GM12878 (cell line): ENCODE measurements around the gene FSTL4. TPM values are rescaled to one million over a fixed set of nuclear protein-coding genes. Genes with fewer than 3 reads are reported as not detected.

Experiments
- ATAC-seq: fragments of 200-7000 bp; cut with Tn5 transposase; 3 replicates; pipeline ENCODE4 v1.9.1; 2020; ENCODE audit warnings: mild to moderate bottlenecking, moderate library complexity
- BruUV-seq: library from RNA; stranded (reverse); fragments of 400-500 nt; replicated peaks from 2 replicates; lab custom pipeline; 2021; lab: Mats Ljungman, UMichigan
- CTCF ChIA-PET: fragments of 300-600 bp; sonication (Branson Sonifier 250); formaldehyde crosslinking; extraction: SDS; loops from one replicate; lab custom pipeline; 2021; ENCODE audit warnings: inconsistent platforms; lab: Yijun Ruan, JAX
- POLR2A ChIA-PET: fragments of 350-600 bp; formaldehyde crosslinking; extraction: SDS; loops from one replicate; lab custom pipeline; 2021; ENCODE audit warnings: inconsistent platforms; lab: Charles Lee
- RAD21 ChIA-PET: fragments of 300-600 bp; sonication (Branson Sonifier 250); formaldehyde crosslinking; loops from one replicate; lab custom pipeline; 2023; ENCODE audit warnings: antibody characterized with exemption; ENCODE audit not compliant: unreplicated experiment; lab: Charles Lee
- SMC1A ChIA-PET: fragments of 300-600 bp; sonication (Branson Sonifier 250); formaldehyde crosslinking; loops from one replicate; lab custom pipeline; 2023; ENCODE audit not compliant: unreplicated experiment, uncharacterized antibody; lab: Charles Lee
- DNase-seq: peaks from one replicate; pipeline ENCODE4 v3.0.0-alpha.2; 2011; ENCODE audit warnings: low read depth, low spot score
- FAIRE-seq: peaks from 3 replicates; lab custom pipeline; 2011; peaks lifted over from hg19 to GRCh38; lab: Jason Lieb, UNC
- H2AFZ ChIP-seq: 2 replicates; pipeline ENCODE4 v1.6.0; 2011; ENCODE audit warnings: low read depth, low read length, control low read depth; ENCODE audit not compliant: control insufficient read depth
- H3K27ac ChIP-seq: 2 replicates; pipeline ENCODE4 v1.5.1; 2011; ENCODE audit warnings: control low read depth; ENCODE audit not compliant: control insufficient read depth, insufficient read depth
- H3K27me3 ChIP-seq, 2 experiments: replicated peaks in 1 of 2; 2 replicates each; pipeline versions ENCODE4 v1.6.0 to v1.6.1; 2011; ENCODE audit warnings: low read length in 1 of 2; ENCODE audit not compliant: control insufficient read depth in 2 of 2, insufficient read depth in 2 of 2
- H3K36me3 ChIP-seq, 2 experiments: 2 replicates each; pipeline ENCODE4 v1.5.1; 2011; ENCODE audit warnings: low read length in 1 of 2; ENCODE audit not compliant: control insufficient read depth in 2 of 2, insufficient read depth in 2 of 2
- H3K4me1 ChIP-seq: 2 replicates; pipeline ENCODE4 v1.6.1; 2011; ENCODE audit warnings: mild to moderate bottlenecking, low read length, moderate library complexity, mixed read lengths; ENCODE audit not compliant: control insufficient read depth, insufficient read depth
- H3K4me2 ChIP-seq: 2 replicates; pipeline ENCODE4 v1.6.0; 2011; ENCODE audit warnings: control low read depth; ENCODE audit not compliant: control insufficient read depth, insufficient read depth
- H3K4me3 ChIP-seq: fragments of 200-600 bp; sonication (generic); 2 replicates; pipeline ENCODE4 v1.5.1; 2016
- H3K79me2 ChIP-seq: 2 replicates; pipeline ENCODE4 v1.6.0; 2011; ENCODE audit warnings: low read length; ENCODE audit not compliant: control insufficient read depth, insufficient read depth
- H3K9ac ChIP-seq: 2 replicates; pipeline ENCODE4 v1.8.0; 2011; ENCODE audit warnings: low read length, control low read depth, mixed read lengths; ENCODE audit not compliant: control insufficient read depth, insufficient read depth
- H3K9me3 ChIP-seq: replicated peaks from 3 replicates; pipeline ENCODE4 v1.5.1; 2011; ENCODE audit warnings: mild to moderate bottlenecking, low read length; ENCODE audit not compliant: control insufficient read depth, insufficient read depth
- H4K20me1 ChIP-seq: 2 replicates; pipeline ENCODE4 v1.6.0; 2011; ENCODE audit not compliant: control insufficient read depth, insufficient read depth
- BCLAF1 ChIP-seq: fragments of 450-650 bp; IDR thresholded peaks from 2 replicates; pipeline ENCODE4 v1.6.1; 2017; ENCODE audit warnings: antibody characterized with exemption, mild to moderate bottlenecking, moderate library complexity
- CHD1 ChIP-seq: IDR thresholded peaks from 2 replicates; pipeline ENCODE4 v1.6.1; 2012; ENCODE audit warnings: low read depth, low read length, improper control_type of control experiment
- CHD4 ChIP-seq: fragments of 200-600 bp; sonication (generic); IDR thresholded peaks from 2 replicates; pipeline ENCODE4 v1.6.1; 2016; ENCODE audit warnings: mild to moderate bottlenecking
- MEF2B ChIP-seq: fragments of 450-650 bp; IDR thresholded peaks from 2 replicates; pipeline ENCODE4 v1.6.1; 2018; ENCODE audit warnings: mild to moderate bottlenecking, moderate library complexity; ENCODE audit not compliant: partially characterized antibody, poor library complexity, severe bottlenecking
- MXI1 ChIP-seq: fragments of 150-350 bp; IDR thresholded peaks from 2 replicates; pipeline ENCODE4 v1.6.1; 2011; ENCODE audit warnings: low read depth, mild to moderate bottlenecking, inconsistent platforms, low read length, improper control_type of control experiment
- TARDBP ChIP-seq: IDR thresholded peaks from 2 replicates; pipeline ENCODE4 v1.6.1; 2016; ENCODE audit warnings: borderline replicate concordance
- WRNIP1 ChIP-seq: IDR thresholded peaks from 2 replicates; pipeline ENCODE4 v1.6.1; 2011; ENCODE audit warnings: low read depth, low read length, improper control_type of control experiment, borderline replicate concordance
- ZBED1 ChIP-seq: IDR thresholded peaks from 2 replicates; pipeline ENCODE4 v1.6.1; 2016; ENCODE audit warnings: borderline replicate concordance
- ZNF384 ChIP-seq: IDR thresholded peaks from 2 replicates; pipeline ENCODE4 v1.6.1; 2012; ENCODE audit warnings: low read depth, mild to moderate bottlenecking, low read length, improper control_type of control experiment, borderline replicate concordance
- WGBS: methylation state at CpG from one replicate; pipeline ENCODE4 v1.1.6; 2016; ENCODE audit warnings: low lambda C conversion rate; ENCODE audit not compliant: insufficient replicate concordance, insufficient coverage; ENCODE audit errors: missing lambda C conversion rate; 5-methylcytosine and 5-hydroxymethylcytosine counted together
- in situ Hi-C: fragments of 300-500 bp; cut with MboI; formaldehyde crosslinking; loops from 9 replicates; pipeline ENCODE4 v1.14.3; 2018; ENCODE audit warnings: mixed read lengths
- intact Hi-C: fragments of 100-400 bp; cut with micrococcal nuclease; formaldehyde crosslinking; loops from one replicate; pipeline ENCODE4 v1.14.2; 2022; ENCODE audit not compliant: unreplicated experiment
- polyA plus RNA-seq, 11 experiments: library from polyadenylated mRNA; depleted of rRNA in 4 of 11; unstranded in 6 of 11; stranded (reverse) in 5 of 11; fragments of >200 nt; fragmentation: Nextera tagmentation in 4 of 11; fragmentation: Illumina TruSeq in 1 of 11; extraction: Ambion mirVana in 4 of 11; extraction: Trizol in 1 of 11; gene quantifications; 1 replicate in 1 of 11; 2 replicates in 10 of 11; pipeline versions ENCODE4 v1.2.1 to v1.2.3, GENCODE V29; 2011 to 2016; ENCODE audit warnings: inconsistent platforms in 2 of 11, missing spikeins in 2 of 11, low read depth in 1 of 11
- total RNA-seq, 4 experiments: library from RNA; depleted of rRNA in 3 of 4; stranded (reverse); fragments of >200 nt in 3 of 4; fragmentation: Illumina TruSeq in 1 of 4; extraction: Trizol in 1 of 4; gene quantifications; 2 replicates each; pipeline versions ENCODE4 v1.2.1 to v1.2.3, GENCODE V29; 2013 to 2021

The FSTL4 gene
- total and polyA plus RNA-seq, 10 of the 15 experiments (the other 5 are each of a cell fraction or from before 2014, with no cell fraction given) = 0.01 to 0.79 (median 0.21) TPM; not detected in 6

DNA sequence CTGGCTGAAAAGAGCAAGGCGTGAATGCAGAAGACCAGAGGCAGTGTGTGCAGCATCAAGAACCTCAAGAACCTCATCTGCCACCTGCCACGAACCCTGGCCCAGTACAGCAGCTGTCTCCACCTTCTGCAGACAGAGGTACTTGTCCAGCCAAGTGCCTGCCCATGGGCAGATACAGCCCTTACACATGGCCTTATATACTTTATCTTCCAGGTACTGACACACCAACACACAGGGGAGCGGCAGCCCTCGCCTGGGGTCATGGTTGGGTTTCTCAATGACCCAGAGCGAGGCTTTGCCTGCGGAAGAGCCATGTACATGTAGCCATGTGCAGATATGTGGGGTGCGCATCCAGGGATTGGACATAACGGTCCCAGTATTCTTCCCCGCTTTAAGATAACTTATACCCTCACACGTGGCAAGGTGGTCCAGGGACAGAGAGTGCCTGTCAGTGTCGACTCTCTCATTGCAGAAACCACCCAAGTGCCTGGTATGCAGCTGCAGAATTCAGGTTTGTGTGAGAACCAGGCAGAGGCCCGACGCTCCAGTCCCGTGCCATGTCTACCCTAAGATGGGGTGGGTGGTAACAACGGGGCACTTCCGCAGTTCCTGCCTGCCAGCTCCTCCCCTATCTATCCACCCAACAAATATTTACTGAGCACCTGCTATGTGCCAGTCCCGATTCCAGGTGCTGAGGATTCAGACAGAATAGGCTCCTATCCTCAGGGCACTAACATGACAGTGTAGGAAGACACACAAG is 206.9 kb downstream of the FSTL4 start (continued):
- TF ChIP-seq WRNIP1 = no peak

GRCh38 chr5:133404724-133405123 is 207.6 kb downstream of the FSTL4 start:
- Histone ChIP-seq H3K9me3 (no peaks in the 10 kb centered on the region), H3K4me1 (no peaks in the 10 kb centered on the region), H3K9ac (no peak overlapping the region), H3K79me2 (no peaks in the 10 kb centered on the region), H3K27ac (no peak overlapping the region), H3K36me3 (no peaks in the 10 kb centered on the region), H4K20me1 (no peaks in the 10 kb centered on the region), H3K4me3 (no peak overlapping the region), H2AFZ (no peak overlapping the region), H3K4me2 (no peak overlapping the region), H3K27me3 (no peaks in the 10 kb centered on the region)
- SMC1A ChIA-PET = no interaction called here
- intact Hi-C loops = no loop called here
- ATAC-seq (no peak; the same call in 2 of the 3 replicates), FAIRE-seq (no peak), DNase-seq (no peak)
- RAD21 ChIA-PET = no interaction called here
- no TSS peak for BruUV-seq
- CTCF ChIA-PET = interaction anchor here (1.5 kb wide), 1 partner anchor 19 kb away, joined by 8 read pairs; no protein-coding TSS in a partner anchor
- no peak for TF ChIP-seq MXI1
- no peak for TF ChIP-seq ZNF384
- no peak for TF ChIP-seq TARDBP
- no peak for TF ChIP-seq ZBED1
- TF ChIP-seq MEF2B = no peak
- no peak for TF ChIP-seq CHD1
- TF ChIP-seq CHD4 = no peak
- TF ChIP-seq BCLAF1 = no peak
- in situ Hi-C loops = no loop called here
- POLR2A ChIA-PET = no interaction called here
- 38% methylated on average over 7 of the region's 7 CpGs for WGBS
